ENCODE results near the gene OGT. TPM values are rescaled to one million over a fixed set of nuclear protein-coding genes. Genes with fewer than 3 reads are reported as not detected.
"Not testable (repeated sequence)": the region's sequence is repeated elsewhere in the genome, so short reads cannot be mapped to it uniquely, and the experiment has no call there.

OGT gene
- total RNA-seq, 1 experiment from 2014 or later = 469 TPM

GRCh38 chrX:71604141-71604540 is 71.2 kb downstream of the OGT start:
- no peaks in the 10 kb centered on the region for H3K4me1 ChIP-seq (ENCODE audit: low read length)

GRCh38 chrX:71604796-71605568 is 72.1 kb downstream of the OGT start:
- H3K4me1 ChIP-seq (ENCODE audit: low read length) = no peaks in the 10 kb centered on the region

More at GRCh38 chrX:71604141-71604540, 71.2 kb downstream of the OGT start:
- H3K36me3 ChIP-seq (ENCODE audit: insufficient read depth, low read length) = peaks cover 22% of the 10 kb centered on the region; the same call in 1 of the 2 replicates
- no peaks in the 10 kb centered on the region for H3K9me2 ChIP-seq (replicated peaks; ENCODE audit: insufficient read depth, low read length)
- no peak overlapping the region for H3K4me3 ChIP-seq (ENCODE audit: low read length)
- no peaks in the 10 kb centered on the region for H3K27me3 ChIP-seq (ENCODE audit: low read length)
- no peaks in the 10 kb centered on the region for H3K79me2 ChIP-seq (ENCODE audit: low read length)
- no peak overlapping the region for H3K4me2 ChIP-seq (ENCODE audit: low read depth, low read length, poor library complexity, severe bottlenecking)
- no peaks in the 10 kb centered on the region for H3K9me3 ChIP-seq (ENCODE audit: low read length)
- no peak overlapping the region for H3K9ac ChIP-seq (ENCODE audit: low read length)
- H3K27ac ChIP-seq (ENCODE audit: low read length) = no peak overlapping the region
- H2AFZ ChIP-seq (ENCODE audit: low read length) = no peak overlapping the region
- no peaks in the 10 kb centered on the region for H4K20me1 ChIP-seq (ENCODE audit: insufficient read depth, low read depth, low read length)
- no peak for DNase-seq

GRCh38 chrX:71606536-71607216 is 73.8 kb downstream of the OGT start:
- no peaks in the 10 kb centered on the region for H3K4me1 ChIP-seq (ENCODE audit: low read length)
- no peak overlapping the region for H3K27ac ChIP-seq (ENCODE audit: low read length)
- H4K20me1 ChIP-seq (ENCODE audit: insufficient read depth, low read depth, low read length) = no peaks in the 10 kb centered on the region
- H3K36me3 ChIP-seq (ENCODE audit: insufficient read depth, low read length) = peaks cover 20% of the 10 kb centered on the region; the same call in 1 of the 2 replicates
- H2AFZ ChIP-seq (ENCODE audit: low read length) = no peak overlapping the region
- H3K79me2 ChIP-seq (ENCODE audit: low read length) = no peaks in the 10 kb centered on the region
- H3K9ac ChIP-seq (ENCODE audit: low read length) = no peak overlapping the region
- H3K9me2 ChIP-seq (replicated peaks; ENCODE audit: insufficient read depth, low read length) = no peaks in the 10 kb centered on the region
- DNase-seq = no peak
- no peak overlapping the region for H3K4me2 ChIP-seq (ENCODE audit: low read depth, low read length, poor library complexity, severe bottlenecking)
- H3K27me3 ChIP-seq (ENCODE audit: low read length) = no peaks in the 10 kb centered on the region
- H3K9me3 ChIP-seq (ENCODE audit: low read length) = no peaks in the 10 kb centered on the region
- H3K4me3 ChIP-seq (ENCODE audit: low read length) = no peak overlapping the region

More at GRCh38 chrX:71604796-71605568, 72.1 kb downstream of the OGT start:
- Histone ChIP-seq H3K79me2 (ENCODE audit: low read length) (no peaks in the 10 kb centered on the region), H2AFZ (ENCODE audit: low read length) (no peak overlapping the region), H3K36me3 (ENCODE audit: insufficient read depth, low read length) (peaks cover 20% of the 10 kb centered on the region; the same call in 1 of the 2 replicates), H3K4me2 (ENCODE audit: low read depth, low read length, poor library complexity, severe bottlenecking) (no peak overlapping the region), H4K20me1 (ENCODE audit: insufficient read depth, low read depth, low read length) (no peaks in the 10 kb centered on the region), H3K27ac (ENCODE audit: low read length) (no peak overlapping the region), H3K9me2 (replicated peaks; ENCODE audit: insufficient read depth, low read length) (no peaks in the 10 kb centered on the region), H3K9me3 (ENCODE audit: low read length) (no peaks in the 10 kb centered on the region), H3K27me3 (ENCODE audit: low read length) (no peaks in the 10 kb centered on the region), H3K4me3 (ENCODE audit: low read length) (no peak overlapping the region), H3K9ac (ENCODE audit: low read length) (no peak overlapping the region)
- DNase-seq = no peak

- Histone ChIP-seq H3K9me3 (ENCODE audit: low read length) (no peaks in the 10 kb centered on the region), H3K4me1 (ENCODE audit: low read length) (no peaks in the 10 kb centered on the region), H3K79me2 (ENCODE audit: low read length) (no peaks in the 10 kb centered on the region), H3K4me3 (ENCODE audit: low read length) (no peak overlapping the region), H4K20me1 (ENCODE audit: insufficient read depth, low read depth, low read length) (no peaks in the 10 kb centered on the region), H3K9ac (ENCODE audit: low read length) (no peak overlapping the region), H3K36me3 (ENCODE audit: insufficient read depth, low read length) (peaks cover 20% of the 10 kb centered on the region; the same call in 1 of the 2 replicates), H3K27me3 (ENCODE audit: low read length) (no peaks in the 10 kb centered on the region), H3K4me2 (ENCODE audit: low read depth, low read length, poor library complexity, severe bottlenecking) (no peak overlapping the region), H3K27ac (ENCODE audit: low read length) (no peak overlapping the region), H2AFZ (ENCODE audit: low read length) (no peak overlapping the region), H3K9me2 (replicated peaks; ENCODE audit: insufficient read depth, low read length) (no peaks in the 10 kb centered on the region)
- DNase-seq = no peak
These were observed 74.6 kb downstream of the OGT start for GRCh38 chrX:71607488-71607887.

- Histone ChIP-seq H3K4me2 (ENCODE audit: low read depth, low read length, poor library complexity, severe bottlenecking) (no peak overlapping the region), H3K36me3 (ENCODE audit: insufficient read depth, low read length) (peaks cover 13% of the 10 kb centered on the region; the same call in 1 of the 2 replicates), H3K4me1 (ENCODE audit: low read length) (no peaks in the 10 kb centered on the region), H3K9me3 (ENCODE audit: low read length) (no peaks in the 10 kb centered on the region), H3K4me3 (ENCODE audit: low read length) (no peak overlapping the region), H3K79me2 (ENCODE audit: low read length) (no peaks in the 10 kb centered on the region), H3K9me2 (replicated peaks; ENCODE audit: insufficient read depth, low read length) (no peaks in the 10 kb centered on the region), H3K9ac (ENCODE audit: low read length) (no peak overlapping the region), H2AFZ (ENCODE audit: low read length) (no peak overlapping the region), H3K27ac (ENCODE audit: low read length) (no peak overlapping the region), H4K20me1 (ENCODE audit: insufficient read depth, low read depth, low read length) (no peaks in the 10 kb centered on the region), H3K27me3 (ENCODE audit: low read length) (no peaks in the 10 kb centered on the region)
- no peak for DNase-seq
These were observed 76.3 kb downstream of the OGT start for GRCh38 chrX:71609095-71609750.

- H3K27me3 ChIP-seq (ENCODE audit: low read length); H3K9me3 ChIP-seq (ENCODE audit: low read length); H3K4me1 ChIP-seq (ENCODE audit: low read length); H4K20me1 ChIP-seq (ENCODE audit: insufficient read depth, low read depth, low read length); DNase-seq; H3K79me2 ChIP-seq (ENCODE audit: low read length); H3K9ac ChIP-seq (ENCODE audit: low read length); H2AFZ ChIP-seq (ENCODE audit: low read length); H3K9me2 ChIP-seq (replicated peaks; ENCODE audit: insufficient read depth, low read length); H3K4me3 ChIP-seq (ENCODE audit: low read length); H3K4me2 ChIP-seq (ENCODE audit: low read depth, low read length, poor library complexity, severe bottlenecking); H3K27ac ChIP-seq (ENCODE audit: low read length): not testable (repeated sequence)
- peaks cover 10% of the 10 kb centered on the region for H3K36me3 ChIP-seq (ENCODE audit: insufficient read depth, low read length)
These were observed 78.8 kb downstream of the OGT start for GRCh38 chrX:71611736-71612135.

GRCh38 chrX:71612256-71612655 is 79.4 kb downstream of the OGT start:
- no peak overlapping the region for H3K9ac ChIP-seq (ENCODE audit: low read length)
- H3K9me2 ChIP-seq (replicated peaks; ENCODE audit: insufficient read depth, low read length) = no peaks in the 10 kb centered on the region
- H3K79me2 ChIP-seq (ENCODE audit: low read length) = no peaks in the 10 kb centered on the region
- no peak overlapping the region for H3K4me3 ChIP-seq (ENCODE audit: low read length)
- no peaks in the 10 kb centered on the region for H3K27me3 ChIP-seq (ENCODE audit: low read length)
- DNase-seq = no peak
- H3K9me3 ChIP-seq (ENCODE audit: low read length) = no peaks in the 10 kb centered on the region
- no peaks in the 10 kb centered on the region for H3K4me1 ChIP-seq (ENCODE audit: low read length)
- H3K27ac ChIP-seq (ENCODE audit: low read length) = no peak overlapping the region
- no peak overlapping the region for H2AFZ ChIP-seq (ENCODE audit: low read length)
- no peaks in the 10 kb centered on the region for H4K20me1 ChIP-seq (ENCODE audit: insufficient read depth, low read depth, low read length)
- peaks cover 10% of the 10 kb centered on the region for H3K36me3 ChIP-seq (ENCODE audit: insufficient read depth, low read length)
- no peak overlapping the region for H3K4me2 ChIP-seq (ENCODE audit: low read depth, low read length, poor library complexity, severe bottlenecking)

- Histone ChIP-seq H3K4me2 (ENCODE audit: low read depth, low read length, poor library complexity, severe bottlenecking) (no peak overlapping the region), H2AFZ (ENCODE audit: low read length) (no peak overlapping the region), H3K27me3 (ENCODE audit: low read length) (no peaks in the 10 kb centered on the region), H4K20me1 (ENCODE audit: insufficient read depth, low read depth, low read length) (no peaks in the 10 kb centered on the region), H3K9me3 (ENCODE audit: low read length) (no peaks in the 10 kb centered on the region), H3K27ac (ENCODE audit: low read length) (no peak overlapping the region), H3K9me2 (replicated peaks; ENCODE audit: insufficient read depth, low read length) (no peaks in the 10 kb centered on the region), H3K4me1 (ENCODE audit: low read length) (no peaks in the 10 kb centered on the region), H3K36me3 (ENCODE audit: insufficient read depth, low read length) (no peaks in the 10 kb centered on the region; the same call in 1 of the 2 replicates), H3K4me3 (ENCODE audit: low read length) (no peak overlapping the region), H3K79me2 (ENCODE audit: low read length) (no peaks in the 10 kb centered on the region), H3K9ac (ENCODE audit: low read length) (no peak overlapping the region)
- DNase-seq = no peak
These were observed 82.2 kb downstream of the OGT start for GRCh38 chrX:71615056-71615455.

Measured in Karpas-422 (cell line).